ENCODE measurements around the gene ATP2A3. TPM values are rescaled to one million over a fixed set of nuclear protein-coding genes. Genes with fewer than 3 reads are reported as not detected.

The ATP2A3 gene
- total RNA-seq, 1 experiment from 2014 or later: 13.3 TPM

DNA sequence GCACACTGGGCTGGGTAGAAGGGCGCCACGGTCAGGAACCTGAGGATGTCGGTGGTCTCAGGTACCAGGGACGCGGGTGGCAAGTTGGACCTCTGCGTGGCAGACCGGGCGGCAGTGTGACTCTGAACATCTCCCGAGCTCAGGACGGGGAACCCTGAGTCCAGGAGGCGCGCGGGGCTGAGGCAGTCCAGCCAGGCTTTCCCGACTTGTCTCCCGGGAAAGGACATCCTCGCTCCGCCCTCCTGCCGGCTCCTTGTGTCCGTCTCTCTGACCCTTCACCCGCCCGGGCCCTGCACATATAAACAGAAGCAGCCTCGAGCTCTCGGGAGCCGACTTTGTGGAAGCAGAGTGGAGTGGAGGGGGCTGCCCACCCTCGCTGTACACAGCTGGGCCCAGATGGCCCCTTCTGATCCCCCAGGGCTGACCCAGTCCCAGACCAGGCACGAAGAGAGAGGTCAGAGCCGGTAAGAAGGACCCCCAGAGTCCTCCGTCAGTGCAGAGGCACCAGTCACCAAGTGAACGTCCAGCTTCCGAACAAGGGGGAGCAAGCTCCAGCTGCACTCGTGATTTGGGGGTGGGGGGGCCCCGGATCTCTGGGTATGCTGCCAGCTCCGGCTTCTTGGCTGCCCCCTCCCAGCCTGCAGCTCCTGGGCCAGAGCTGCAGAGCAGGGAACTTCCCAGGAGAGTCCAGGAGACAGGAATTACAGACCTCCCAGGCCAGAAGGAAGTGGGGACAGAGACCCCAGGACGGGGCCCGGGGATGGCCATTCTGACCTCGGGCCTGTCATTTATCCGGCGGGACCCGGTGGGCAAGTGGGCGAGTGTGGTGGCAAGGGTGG is 39.5 kb downstream of the ATP2A3 start:
- H3K27me3 ChIP-seq (ENCODE audit: insufficient read depth, low read length): no peaks in the 10 kb centered on the region
- H2BK12ac ChIP-seq (ENCODE audit: insufficient read length, low read depth, low read length): no peak overlapping the region
- no peaks in the 10 kb centered on the region for H3K79me1 ChIP-seq (ENCODE audit: insufficient read depth, low read depth, low read length, poor library complexity, severe bottlenecking)
- H3K9me3 Mint-ChIP-seq: no peaks in the 10 kb centered on the region
- no peaks in the 10 kb centered on the region for H3K9me3 ChIP-seq (ENCODE audit: control insufficient read depth, low read depth, low read length)
- no peak overlapping the region for H4K91ac ChIP-seq (ENCODE audit: insufficient read length, low read depth, low read length)
- TF ChIP-seq, protein P1, sequence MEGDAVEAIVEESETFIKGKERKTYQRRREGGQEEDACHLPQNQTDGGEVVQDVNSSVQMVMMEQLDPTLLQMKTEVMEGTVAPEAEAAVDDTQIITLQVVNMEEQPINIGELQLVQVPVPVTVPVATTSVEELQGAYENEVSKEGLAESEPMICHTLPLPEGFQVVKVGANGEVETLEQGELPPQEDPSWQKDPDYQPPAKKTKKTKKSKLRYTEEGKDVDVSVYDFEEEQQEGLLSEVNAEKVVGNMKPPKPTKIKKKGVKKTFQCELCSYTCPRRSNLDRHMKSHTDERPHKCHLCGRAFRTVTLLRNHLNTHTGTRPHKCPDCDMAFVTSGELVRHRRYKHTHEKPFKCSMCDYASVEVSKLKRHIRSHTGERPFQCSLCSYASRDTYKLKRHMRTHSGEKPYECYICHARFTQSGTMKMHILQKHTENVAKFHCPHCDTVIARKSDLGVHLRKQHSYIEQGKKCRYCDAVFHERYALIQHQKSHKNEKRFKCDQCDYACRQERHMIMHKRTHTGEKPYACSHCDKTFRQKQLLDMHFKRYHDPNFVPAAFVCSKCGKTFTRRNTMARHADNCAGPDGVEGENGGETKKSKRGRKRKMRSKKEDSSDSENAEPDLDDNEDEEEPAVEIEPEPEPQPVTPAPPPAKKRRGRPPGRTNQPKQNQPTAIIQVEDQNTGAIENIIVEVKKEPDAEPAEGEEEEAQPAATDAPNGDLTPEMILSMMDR (conservative IDR thresholded peaks at IDR 0.05): no peak
- H3K27ac ChIP-seq (ENCODE audit: insufficient read length, low read depth, low read length): no peak overlapping the region
- H3K56ac ChIP-seq (ENCODE audit: insufficient read length, low read depth, low read length): no peak overlapping the region
- H2BK120ac ChIP-seq (ENCODE audit: low read depth, low read length, poor library complexity, severe bottlenecking): no peak overlapping the region
- no peak overlapping the region for H4K8ac ChIP-seq (replicated peaks; ENCODE audit: insufficient read length, low read depth, low read length)
- no peak overlapping the region for H2BK5ac ChIP-seq (ENCODE audit: insufficient read length, low read length)
- no peaks in the 10 kb centered on the region for H3K27me3 Mint-ChIP-seq (ENCODE audit: low read depth)
- no peak overlapping the region for H4K5ac ChIP-seq (ENCODE audit: insufficient read length, low read depth, low read length)
- no peak overlapping the region for H2BK20ac ChIP-seq (ENCODE audit: low read depth, low read length, poor library complexity, severe bottlenecking)
- H3K79me2 ChIP-seq (ENCODE audit: insufficient read depth, low read length): no peaks in the 10 kb centered on the region
- WGBS (ENCODE audit: extremely low coverage, insufficient read length, low lambda C conversion rate): no CpG with 5 or more reads among the region's 40 CpGs
- no peak overlapping the region for H3K9ac ChIP-seq (ENCODE audit: extremely low read depth, insufficient read length, low read length)
- no peak overlapping the region; the same call in 1 of the 2 replicates for H3K14ac ChIP-seq (ENCODE audit: insufficient read depth, low read length)
- no peak overlapping the region for H3K18ac ChIP-seq (ENCODE audit: insufficient read length, low read depth, low read length)
- peaks cover 13 to 38% of the 10 kb centered on the region in 2 experiments; a peak in 3 of 4 replicates for H3K4me1 Mint-ChIP-seq
- DNase-seq: no peak
- no peak overlapping the region for H3K4me2 ChIP-seq (ENCODE audit: insufficient read depth, insufficient read length, low read length)
- H2BK15ac ChIP-seq (ENCODE audit: low read depth, low read length): no peak overlapping the region
- no peak overlapping the region for H2AK5ac ChIP-seq (ENCODE audit: insufficient read length, low read length)
- no peak overlapping the region for H3K4ac ChIP-seq (ENCODE audit: low read depth, low read length)
- no peak overlapping the region for H3T11ph ChIP-seq (ENCODE audit: low read length)
- H3K4me3 Mint-ChIP-seq: no peak overlapping the region
- H4K20me1 ChIP-seq (ENCODE audit: control insufficient read depth, insufficient read depth, insufficient read length): no peaks in the 10 kb centered on the region
- no peaks in the 10 kb centered on the region for H3K23me2 ChIP-seq (ENCODE audit: insufficient read length, low read depth, low read length, poor library complexity, severe bottlenecking)
- no peaks in the 10 kb centered on the region for H3K36me3 Mint-ChIP-seq (ENCODE audit: insufficient read depth in 1 of 3, low read depth in 3 of 3)
- no peak overlapping the region for H2AFZ ChIP-seq (ENCODE audit: low read length)
- no peaks in the 10 kb centered on the region for H3K4me1 ChIP-seq (ENCODE audit: insufficient read depth, low read length)
- H3K27ac Mint-ChIP-seq: peak overlapping the region in 1 of 3 experiments; percentile 87; a peak in 2 of 7 replicates
- H3K23ac ChIP-seq (ENCODE audit: insufficient read length, low read depth, low read length): no peak overlapping the region

Measured in H9 (cell line).